GM23338 (cell line): Measurements from ENCODE around the gene SERPINI1. TPM values are rescaled to one million over a fixed set of nuclear protein-coding genes. Genes with fewer than 3 reads are reported as not detected.

Experiments used
- ATAC-seq: fragments of 200-7000 bp; cut with Tn5 transposase; 3 replicates; pipeline ENCODE4 v1.9.1; 2020
- DNase-seq: peaks from one replicate; pipeline ENCODE4 v3.0.0-alpha.2; 2015; ENCODE audit warnings: low spot score
- H2AFZ ChIP-seq: fragments of 200-600 bp; sonication (generic); 2 replicates; pipeline ENCODE4 v1.8.0; 2016; ENCODE audit warnings: antibody characterized with exemption, mild to moderate bottlenecking, moderate library complexity
- H3F3A ChIP-seq: fragments of 200-600 bp; sonication (generic); replicated peaks from 2 replicates; pipeline ENCODE4 v1.8.0; 2017; ENCODE audit warnings: antibody characterized with exemption, mixed run types, low read depth
- H3K27ac ChIP-seq: fragments of 200-600 bp; sonication (generic); 2 replicates; pipeline ENCODE4 v1.6.1; 2016; ENCODE audit warnings: low read depth
- H3K27me3 ChIP-seq: fragments of 200-600 bp; sonication (generic); 2 replicates; pipeline ENCODE4 v1.8.0; 2016; ENCODE audit warnings: mild to moderate bottlenecking, mixed run types, moderate library complexity; ENCODE audit not compliant: insufficient read depth
- H3K36me3 ChIP-seq: fragments of 200-600 bp; sonication (generic); 2 replicates; pipeline ENCODE4 v1.8.0; 2016; ENCODE audit warnings: mild to moderate bottlenecking; ENCODE audit not compliant: insufficient read depth
- H3K4me1 ChIP-seq: fragments of 200-600 bp; sonication (generic); 2 replicates; pipeline ENCODE4 v1.8.0; 2016; ENCODE audit warnings: mild to moderate bottlenecking, moderate library complexity; ENCODE audit not compliant: insufficient read depth
- H3K4me2 ChIP-seq: fragments of 200-600 bp; sonication (generic); 2 replicates; pipeline ENCODE4 v1.7.1; 2017; ENCODE audit warnings: mixed run types
- H3K4me3 ChIP-seq: fragments of 200-600 bp; sonication (generic); 2 replicates; pipeline ENCODE4 v1.6.1; 2016; ENCODE audit warnings: mixed run types
- H3K79me2 ChIP-seq: fragments of 200-600 bp; sonication (generic); replicated peaks from 2 replicates; pipeline ENCODE4 v1.8.0; 2017; ENCODE audit warnings: mild to moderate bottlenecking; ENCODE audit not compliant: insufficient read depth
- H3K9me2 ChIP-seq: fragments of 200-600 bp; sonication (generic); 2 replicates; pipeline ENCODE4 v1.8.0; 2017; ENCODE audit not compliant: insufficient read depth
- H4K20me1 ChIP-seq: fragments of 200-600 bp; sonication (generic); replicated peaks from 2 replicates; pipeline ENCODE4 v1.8.0; 2017; ENCODE audit warnings: mild to moderate bottlenecking; ENCODE audit not compliant: insufficient read depth
- H3K27ac Mint-ChIP-seq: 2 replicates; pipeline ENCODE4 v1.8.0; 2020; ENCODE audit warnings: inconsistent platforms, mild to moderate bottlenecking, moderate library complexity, mixed read lengths
- H3K27me3 Mint-ChIP-seq: 3 replicates; pipeline ENCODE4 v1.8.0; 2022; ENCODE audit warnings: low read depth, mild to moderate bottlenecking, moderate library complexity, mixed read lengths, inconsistent platforms; ENCODE audit not compliant: insufficient read depth, poor library complexity
- H3K36me3 Mint-ChIP-seq: 3 replicates; pipeline ENCODE4 v1.8.0; 2021; ENCODE audit warnings: low read depth, mild to moderate bottlenecking, inconsistent platforms, moderate library complexity, mixed read lengths
- H3K4me1 Mint-ChIP-seq: 3 replicates; pipeline ENCODE4 v1.8.0; 2020; ENCODE audit warnings: mild to moderate bottlenecking, inconsistent platforms, mixed read lengths
- H3K4me3 Mint-ChIP-seq: 3 replicates; pipeline ENCODE4 v1.8.0; 2021; ENCODE audit warnings: moderate library complexity, mild to moderate bottlenecking, inconsistent platforms, mixed read lengths
- H3K9me3 Mint-ChIP-seq: 3 replicates; pipeline ENCODE4 v1.8.0; 2020; ENCODE audit warnings: moderate library complexity, mild to moderate bottlenecking, inconsistent platforms, mixed read lengths
- CREB1 ChIP-seq: fragments of 250-450 bp; sonication (Bioruptor Pico); IDR thresholded peaks from 2 replicates; pipeline ENCODE4 v1.5.0; 2020; ENCODE audit warnings: low read depth, mild to moderate bottlenecking, moderate library complexity
- CTCF ChIP-seq, 2 experiments: fragments of 200-600 bp in 1 of 2; sonication (generic) in 1 of 2; conservative IDR thresholded peaks; 2 replicates each; pipeline versions ENCODE4 v1.5.1 to v1.6.1; 2016 to 2017; ENCODE audit warnings: antibody characterized with exemption in 2 of 2, low read depth in 2 of 2, mild to moderate bottlenecking in 2 of 2, moderate library complexity in 1 of 2
- EZH2 ChIP-seq: fragments of 200-600 bp; sonication (generic); IDR thresholded peaks from one replicate; pipeline ENCODE4 v1.8.0; 2017; ENCODE audit warnings: antibody characterized with exemption, mild to moderate bottlenecking, low read depth; ENCODE audit not compliant: unreplicated experiment
- EZH2phosphoT487 ChIP-seq: fragments of 200-600 bp; sonication (generic); IDR thresholded peaks from one replicate; pipeline ENCODE4 v1.8.1; 2018; ENCODE audit warnings: antibody characterized with exemption; ENCODE audit not compliant: unreplicated experiment
- JUNB ChIP-seq: IDR thresholded peaks from one replicate; pipeline ENCODE4 v1.6.1; 2016; ENCODE audit warnings: antibody characterized with exemption; ENCODE audit not compliant: unreplicated experiment
- NANOG ChIP-seq: IDR thresholded peaks from 2 replicates; pipeline ENCODE4 v1.6.1; 2016; ENCODE audit warnings: antibody characterized with exemption, borderline replicate concordance
- POLR2AphosphoS5 ChIP-seq: IDR thresholded peaks from 2 replicates; pipeline ENCODE4 v1.6.1; 2016; ENCODE audit warnings: antibody characterized with exemption, low read depth
- STAT1 ChIP-seq: IDR thresholded peaks from one replicate; pipeline ENCODE4 v1.6.1; 2016; ENCODE audit warnings: antibody characterized with exemption; ENCODE audit not compliant: unreplicated experiment
- ZNF114 ChIP-seq: fragments of 250-450 bp; sonication (Bioruptor Pico); IDR thresholded peaks from 2 replicates; pipeline ENCODE4 v1.5.0; 2020; ENCODE audit warnings: mild to moderate bottlenecking, moderate library complexity
- ZNF331 ChIP-seq: fragments of 250-450 bp; sonication (Bioruptor Pico); IDR thresholded peaks from 2 replicates; pipeline ENCODE4 v1.5.0; 2020; ENCODE audit warnings: low read depth, mild to moderate bottlenecking, moderate library complexity
- ZNF462 ChIP-seq: fragments of 250-450 bp; sonication (Bioruptor Pico); IDR thresholded peaks from 2 replicates; pipeline ENCODE4 v1.5.0; 2020; ENCODE audit warnings: mild to moderate bottlenecking, moderate library complexity
- polyA plus RNA-seq: library from polyadenylated mRNA; unstranded; fragments of >200 nt; fragmentation: Nextera tagmentation; extraction: Ambion mirVana; gene quantifications from 2 replicates; pipeline ENCODE4 v1.2.1, GENCODE V29; 2016
- total RNA-seq: library from RNA; depleted of rRNA; stranded (reverse); fragments of >200 nt; shearing (Covaris generic); gene quantifications from 2 replicates; pipeline ENCODE4 v1.2.3, GENCODE V29; 2014
- TF ChIP-seq, protein P1 (sequence below): IDR thresholded peaks from 2 replicates; pipeline ENCODE4 v1.6.1; 2016; ENCODE audit warnings: antibody characterized with exemption
- TF ChIP-seq, protein P2 (sequence below): IDR thresholded peaks from one replicate; pipeline ENCODE4 v1.6.1; 2018; ENCODE audit warnings: antibody characterized with exemption; ENCODE audit not compliant: unreplicated experiment

Gene SERPINI1
- total and polyA plus RNA-seq, 2 experiments from 2014 or later, result 9.2 to 26.6 TPM

DNA sequence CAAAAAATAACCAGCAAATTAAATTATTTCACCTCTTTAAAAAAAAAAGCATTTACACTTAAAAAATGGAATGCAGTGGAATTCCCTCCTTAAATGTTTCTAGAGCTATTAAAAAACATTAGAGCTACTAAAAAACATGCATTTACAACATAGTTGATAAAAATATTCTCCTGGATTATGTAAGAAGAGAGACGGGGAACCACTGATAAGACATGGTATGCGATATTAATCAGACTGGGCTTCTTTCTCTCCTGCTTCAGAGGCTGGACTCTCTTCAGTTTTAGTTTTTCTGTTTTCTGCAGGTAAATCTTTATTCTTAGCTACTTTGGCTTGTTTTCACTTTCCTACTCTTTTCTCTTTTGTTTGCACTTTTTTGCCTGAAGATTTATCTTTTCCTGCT, 41.4 kb upstream of the SERPINI1 start:
- peaks cover 24% of the 10 kb centered on the region for H3K36me3 Mint-ChIP-seq
- DNase-seq (no peak), ATAC-seq (no peak)
- no peaks in the 10 kb centered on the region for H3K27me3 Mint-ChIP-seq
- Histone ChIP-seq H2AFZ (no peak overlapping the region), H3K9me2 (no peaks in the 10 kb centered on the region), H3K36me3 (peaks cover 8% of the 10 kb centered on the region; the same call in 1 of the 2 replicates), H3K4me3 (no peak overlapping the region), H3K4me1 (peaks cover 21% of the 10 kb centered on the region), H3K79me2 (0 out of 2 replicates have a peak, but pooled peaks cover 4% of the 10 kb centered on the region), H3K27ac (no peak overlapping the region), H4K20me1 (no peaks in the 10 kb centered on the region), H3F3A (no peaks in the 10 kb centered on the region), H3K27me3 (no peaks in the 10 kb centered on the region), H3K4me2 (no peak overlapping the region)
- H3K4me3 Mint-ChIP-seq, result no peak overlapping the region
- TF ChIP-seq CREB1, result no peak
- no peak for TF ChIP-seq EZH2phosphoT487
- no peak for TF ChIP-seq ZNF114
- TF ChIP-seq POLR2AphosphoS5, result no peak
- TF ChIP-seq STAT1, result no peak
- TF ChIP-seq JUNB, result no peak
- TF ChIP-seq, protein P1, sequence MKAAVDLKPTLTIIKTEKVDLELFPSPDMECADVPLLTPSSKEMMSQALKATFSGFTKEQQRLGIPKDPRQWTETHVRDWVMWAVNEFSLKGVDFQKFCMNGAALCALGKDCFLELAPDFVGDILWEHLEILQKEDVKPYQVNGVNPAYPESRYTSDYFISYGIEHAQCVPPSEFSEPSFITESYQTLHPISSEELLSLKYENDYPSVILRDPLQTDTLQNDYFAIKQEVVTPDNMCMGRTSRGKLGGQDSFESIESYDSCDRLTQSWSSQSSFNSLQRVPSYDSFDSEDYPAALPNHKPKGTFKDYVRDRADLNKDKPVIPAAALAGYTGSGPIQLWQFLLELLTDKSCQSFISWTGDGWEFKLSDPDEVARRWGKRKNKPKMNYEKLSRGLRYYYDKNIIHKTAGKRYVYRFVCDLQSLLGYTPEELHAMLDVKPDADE, result no peak
- TF ChIP-seq, protein P2, sequence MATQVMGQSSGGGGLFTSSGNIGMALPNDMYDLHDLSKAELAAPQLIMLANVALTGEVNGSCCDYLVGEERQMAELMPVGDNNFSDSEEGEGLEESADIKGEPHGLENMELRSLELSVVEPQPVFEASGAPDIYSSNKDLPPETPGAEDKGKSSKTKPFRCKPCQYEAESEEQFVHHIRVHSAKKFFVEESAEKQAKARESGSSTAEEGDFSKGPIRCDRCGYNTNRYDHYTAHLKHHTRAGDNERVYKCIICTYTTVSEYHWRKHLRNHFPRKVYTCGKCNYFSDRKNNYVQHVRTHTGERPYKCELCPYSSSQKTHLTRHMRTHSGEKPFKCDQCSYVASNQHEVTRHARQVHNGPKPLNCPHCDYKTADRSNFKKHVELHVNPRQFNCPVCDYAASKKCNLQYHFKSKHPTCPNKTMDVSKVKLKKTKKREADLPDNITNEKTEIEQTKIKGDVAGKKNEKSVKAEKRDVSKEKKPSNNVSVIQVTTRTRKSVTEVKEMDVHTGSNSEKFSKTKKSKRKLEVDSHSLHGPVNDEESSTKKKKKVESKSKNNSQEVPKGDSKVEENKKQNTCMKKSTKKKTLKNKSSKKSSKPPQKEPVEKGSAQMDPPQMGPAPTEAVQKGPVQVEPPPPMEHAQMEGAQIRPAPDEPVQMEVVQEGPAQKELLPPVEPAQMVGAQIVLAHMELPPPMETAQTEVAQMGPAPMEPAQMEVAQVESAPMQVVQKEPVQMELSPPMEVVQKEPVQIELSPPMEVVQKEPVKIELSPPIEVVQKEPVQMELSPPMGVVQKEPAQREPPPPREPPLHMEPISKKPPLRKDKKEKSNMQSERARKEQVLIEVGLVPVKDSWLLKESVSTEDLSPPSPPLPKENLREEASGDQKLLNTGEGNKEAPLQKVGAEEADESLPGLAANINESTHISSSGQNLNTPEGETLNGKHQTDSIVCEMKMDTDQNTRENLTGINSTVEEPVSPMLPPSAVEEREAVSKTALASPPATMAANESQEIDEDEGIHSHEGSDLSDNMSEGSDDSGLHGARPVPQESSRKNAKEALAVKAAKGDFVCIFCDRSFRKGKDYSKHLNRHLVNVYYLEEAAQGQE, result no peak
- no peak for TF ChIP-seq CTCF (conservative IDR thresholded peaks at IDR 0.05; ENCODE audit: low read depth in 2 of 2)
- TF ChIP-seq EZH2, result no peak
- no peak for TF ChIP-seq ZNF331 (CRISPR knock-in tag)
- no peak for TF ChIP-seq ZNF462 (CRISPR knock-in tag)
- no peak for TF ChIP-seq NANOG
- peak overlapping the region; percentile 64; the same call in 1 of the 2 replicates for H3K27ac Mint-ChIP-seq
- no peaks in the 10 kb centered on the region for H3K9me3 Mint-ChIP-seq
- peaks cover 26% of the 10 kb centered on the region for H3K4me1 Mint-ChIP-seq
